C4-2B (cell line): ENCODE measurements around the gene PHOX2B.

ENCODE experiments used
- H3K27ac ChIP-seq: fragments of 450-650 bp; 2 replicates; pipeline ENCODE4 v1.5.1; 2017
- CTCF ChIP-seq: fragments of 450-650 bp; conservative IDR thresholded peaks from 2 replicates; pipeline ENCODE4 v1.5.1; 2017; ENCODE audit warnings: mild to moderate bottlenecking
- ZFX ChIP-seq: fragments of 450-650 bp; IDR thresholded peaks from 2 replicates; pipeline ENCODE4 v1.6.1; 2017

Gene PHOX2B

GRCh38 chr4:41752081-41752836, 3.7 kb upstream of the PHOX2B start:
- no peak overlapping the region for H3K27ac ChIP-seq
- TF ChIP-seq ZFX (no peak), CTCF (no peak)

- no peak overlapping the region for H3K27ac ChIP-seq
- TF ChIP-seq CTCF (peak; percentile 31), ZFX (no peak)
Observed at GRCh38 chr4:41751449-41752061, 3.0 kb upstream of the PHOX2B start.

- TF ChIP-seq CTCF (no peak), ZFX (no peak)
- H3K27ac ChIP-seq = no peak overlapping the region
Observed at GRCh38 chr4:41750626-41751448, 2.3 kb upstream of the PHOX2B start.

GRCh38 chr4:41750121-41750625, 1.6 kb upstream of the PHOX2B start:
- H3K27ac ChIP-seq = no peak overlapping the region
- no peak for TF ChIP-seq ZFX
- TF ChIP-seq CTCF = no peak

GRCh38 chr4:41749631-41750039, 1.1 kb upstream of the PHOX2B start:
- TF ChIP-seq ZFX (no peak), CTCF (no peak)
- no peak overlapping the region for H3K27ac ChIP-seq

- no peak for TF ChIP-seq CTCF
- TF ChIP-seq ZFX = no peak
- no peak overlapping the region for H3K27ac ChIP-seq
Observed at GRCh38 chr4:41748074-41748570, 403 bp downstream of the PHOX2B start.
